Mesenchymal stem cell (in vitro differentiated cells and primary cell): ENCODE results near the gene HPS1.

Source experiments
- DNase-seq: peaks from one replicate; pipeline ENCODE4 v3.0.0-alpha.2; 2013
- H2AFZ ChIP-seq: one replicate; pipeline ENCODE4 v1.6.1; 2013; ENCODE audit warnings: low read depth, mild to moderate bottlenecking, control low read depth, inconsistent platforms, low read length, moderate library complexity
- H2AK5ac ChIP-seq: 2 replicates; pipeline ENCODE4 v1.6.1; 2013; ENCODE audit warnings: low read length, moderate library complexity, mild to moderate bottlenecking, inconsistent platforms; ENCODE audit not compliant: severe bottlenecking
- H2BK120ac ChIP-seq: one replicate; pipeline ENCODE4 v1.6.1; 2013; ENCODE audit warnings: low read depth, mild to moderate bottlenecking, inconsistent platforms, low read length, moderate library complexity
- H2BK12ac ChIP-seq, 2 experiments: one replicate each; pipeline ENCODE4 v1.6.1; 2013; ENCODE audit warnings: inconsistent platforms in 2 of 2, low read length in 2 of 2, mild to moderate bottlenecking in 2 of 2, moderate library complexity in 2 of 2, control low read depth in 1 of 2
- H2BK15ac ChIP-seq: one replicate; pipeline ENCODE4 v1.6.1; 2013; ENCODE audit warnings: mild to moderate bottlenecking, low read depth, inconsistent platforms; ENCODE audit not compliant: poor library complexity, severe bottlenecking
- H2BK5ac ChIP-seq: 2 replicates; pipeline ENCODE4 v1.6.1; 2013; ENCODE audit warnings: low read depth, mild to moderate bottlenecking, low read length, control low read depth, inconsistent platforms; ENCODE audit not compliant: poor library complexity, severe bottlenecking
- H3K14ac ChIP-seq, 2 experiments: one replicate each; pipeline ENCODE4 v1.6.1; 2013; ENCODE audit warnings: inconsistent platforms in 2 of 2, low read length in 2 of 2, control low read depth in 1 of 2, mild to moderate bottlenecking in 1 of 2, moderate library complexity in 1 of 2
- H3K18ac ChIP-seq, 2 experiments: one replicate each; pipeline ENCODE4 v1.6.1; 2013; ENCODE audit warnings: inconsistent platforms in 2 of 2, low read length in 2 of 2, control low read depth in 1 of 2, low read depth in 1 of 2, mild to moderate bottlenecking in 1 of 2
- H3K23ac ChIP-seq, 2 experiments: one replicate each; pipeline ENCODE4 v1.6.1; 2013; ENCODE audit warnings: inconsistent platforms in 2 of 2, low read length in 2 of 2, mild to moderate bottlenecking in 2 of 2, moderate library complexity in 2 of 2, control low read depth in 1 of 2
- H3K27ac ChIP-seq: 2 replicates; pipeline ENCODE4 v1.5.1; 2013; ENCODE audit warnings: mild to moderate bottlenecking, moderate library complexity, low read length, control low read depth, inconsistent platforms; ENCODE audit not compliant: poor library complexity, severe bottlenecking
- H3K27me3 ChIP-seq, 2 experiments: 2 replicates each; pipeline versions ENCODE4 v1.6.1 to v1.7.0; 2013; ENCODE audit warnings: low read length in 2 of 2, mild to moderate bottlenecking in 2 of 2, moderate library complexity in 2 of 2, control low read depth in 1 of 2, inconsistent platforms in 1 of 2; ENCODE audit not compliant: control insufficient read depth in 1 of 2, insufficient read depth in 1 of 2
- H3K36me3 ChIP-seq, 2 experiments: 2 replicates each; pipeline versions ENCODE4 v1.6.1 to v1.7.0; 2013; ENCODE audit warnings: low read length in 2 of 2, control low read depth in 1 of 2, inconsistent platforms in 1 of 2, low read depth in 1 of 2, mild to moderate bottlenecking in 1 of 2; ENCODE audit not compliant: insufficient read depth in 2 of 2, control insufficient read depth in 1 of 2
- H3K4ac ChIP-seq, 2 experiments: one replicate each; pipeline ENCODE4 v1.6.1; 2013; ENCODE audit warnings: inconsistent platforms in 2 of 2, low read length in 2 of 2, mild to moderate bottlenecking in 2 of 2, moderate library complexity in 2 of 2, control low read depth in 1 of 2, low read depth in 1 of 2
- H3K4me1 ChIP-seq: 2 replicates; pipeline ENCODE4 v1.6.1; 2013; ENCODE audit warnings: low read depth, low read length, control low read depth; ENCODE audit not compliant: control insufficient read depth, insufficient read depth
- H3K4me2 ChIP-seq: 2 replicates; pipeline ENCODE4 v1.6.1; 2013; ENCODE audit warnings: low read length, mild to moderate bottlenecking, inconsistent platforms; ENCODE audit not compliant: poor library complexity, severe bottlenecking
- H3K4me3 ChIP-seq, 2 experiments: 2 replicates each; pipeline versions ENCODE4 v1.5.1 to v1.7.0; 2013; ENCODE audit warnings: low read length in 2 of 2, mild to moderate bottlenecking in 2 of 2, control low read depth in 1 of 2, low read depth in 1 of 2; ENCODE audit not compliant: insufficient read depth in 1 of 2
- H3K79me1 ChIP-seq: replicated peaks from 2 replicates; pipeline ENCODE4 v1.6.1; 2013; ENCODE audit warnings: mild to moderate bottlenecking, control low read depth, low read length, inconsistent platforms; ENCODE audit not compliant: poor library complexity, severe bottlenecking
- H3K9ac ChIP-seq: 2 replicates; pipeline ENCODE4 v1.7.0; 2013; ENCODE audit warnings: mild to moderate bottlenecking, low read length, moderate library complexity
- H3K9me3 ChIP-seq: 2 replicates; pipeline ENCODE4 v1.7.0; 2013; ENCODE audit warnings: mild to moderate bottlenecking, low read length; ENCODE audit not compliant: control insufficient read depth
- H4K8ac ChIP-seq: one replicate; pipeline ENCODE4 v1.6.1; 2013; ENCODE audit warnings: inconsistent platforms, mild to moderate bottlenecking, low read length, moderate library complexity
- H4K91ac ChIP-seq: one replicate; pipeline ENCODE4 v1.6.1; 2013; ENCODE audit warnings: mild to moderate bottlenecking, low read length, inconsistent platforms
- WGBS: methylation state at CpG from one replicate; pipeline ENCODE4 v1.1.7; 2013; ENCODE audit warnings: mixed read lengths; 5-methylcytosine and 5-hydroxymethylcytosine counted together

HPS1 gene

DNA sequence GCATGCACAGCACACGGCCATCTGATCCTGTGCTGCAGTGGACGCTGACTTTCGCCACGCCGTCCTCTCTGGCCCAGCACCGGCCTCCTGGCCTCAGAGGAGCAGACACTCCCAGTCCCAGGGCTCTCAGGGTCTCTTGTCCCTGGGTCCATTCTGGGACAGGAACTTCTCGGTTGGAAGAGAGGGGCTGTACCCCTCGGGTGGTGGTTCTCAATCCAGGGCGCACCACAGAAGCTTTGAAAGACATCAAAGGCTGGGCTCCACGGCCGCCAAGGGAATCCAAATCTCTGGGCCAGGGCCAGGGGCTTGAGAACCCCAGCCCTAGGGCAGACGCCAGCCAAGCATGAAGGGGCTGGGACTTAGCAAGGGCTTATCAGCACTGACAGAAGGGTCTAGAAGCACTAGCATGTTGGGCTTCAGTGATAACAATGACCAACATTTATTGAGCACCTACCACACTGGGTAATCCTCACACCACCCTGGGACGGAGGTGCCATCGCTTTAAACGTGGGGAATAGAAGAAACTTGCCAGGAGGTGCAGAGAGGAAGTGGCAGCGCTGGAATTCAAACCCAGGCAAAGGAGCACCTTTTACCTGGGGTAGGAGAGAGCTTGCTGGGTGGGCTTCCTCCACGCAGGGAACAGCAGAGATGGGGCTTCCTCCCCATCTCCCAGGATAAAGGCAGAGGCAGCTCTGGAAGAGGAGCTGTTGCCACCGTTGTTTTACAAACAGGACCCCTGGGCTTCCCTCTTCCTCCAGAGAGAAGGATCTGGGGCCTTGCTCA is 29.9 kb downstream of the HPS1 start:
- 97% methylated on average over 18 of the region's 18 CpGs for WGBS
- H3K27ac ChIP-seq, result no peak overlapping the region
- H3K4me2 ChIP-seq, result no peak overlapping the region
- H2BK12ac ChIP-seq, result no peak overlapping the region
- H4K8ac ChIP-seq, result no peak overlapping the region
- H2BK5ac ChIP-seq, result no peak overlapping the region
- H2AFZ ChIP-seq, result no peak overlapping the region
- no peak overlapping the region for H3K23ac ChIP-seq
- H3K27me3 ChIP-seq, result no peaks in the 10 kb centered on the region
- no peaks in the 10 kb centered on the region for H3K9me3 ChIP-seq
- H4K91ac ChIP-seq, result no peak overlapping the region
- no peak overlapping the region for H2BK120ac ChIP-seq
- DNase-seq, result no peak
- no peak overlapping the region for H3K4ac ChIP-seq
- no peak overlapping the region for H3K18ac ChIP-seq
- no peak overlapping the region for H3K4me3 ChIP-seq
- peaks cover 44 to 59% of the 10 kb centered on the region in 2 experiments for H3K36me3 ChIP-seq
- H3K4me1 ChIP-seq, result peaks cover 24% of the 10 kb centered on the region
- H2AK5ac ChIP-seq, result no peak overlapping the region
- no peak overlapping the region for H2BK15ac ChIP-seq
- H3K79me1 ChIP-seq, result peaks cover 8% of the 10 kb centered on the region
- no peak overlapping the region for H3K9ac ChIP-seq
- no peak overlapping the region for H3K14ac ChIP-seq

DNA sequence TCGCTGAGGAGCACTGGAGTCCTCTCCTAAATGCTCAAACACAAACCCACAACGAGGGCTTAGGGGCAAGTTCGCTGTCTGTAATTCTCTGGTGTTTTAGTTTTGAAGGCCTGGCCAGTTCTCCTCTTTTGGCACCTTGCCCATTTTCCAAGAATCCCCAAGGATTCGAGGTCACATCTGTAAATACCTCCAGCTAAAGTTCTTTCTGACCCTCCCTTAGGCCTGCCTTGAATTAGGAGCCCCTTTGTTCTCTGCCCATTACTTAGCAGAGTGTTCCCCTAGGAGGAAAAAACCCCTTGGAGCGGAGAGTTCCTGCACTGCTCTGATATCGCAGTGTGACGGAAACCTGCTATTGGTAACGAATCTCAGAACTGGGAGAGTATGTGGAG is 31.0 kb downstream of the HPS1 start:
- H4K91ac ChIP-seq, result peak overlapping the region; percentile 83
- H3K79me1 ChIP-seq, result peaks cover 8% of the 10 kb centered on the region
- peak overlapping the region; percentile 50 for H2BK120ac ChIP-seq
- no peak overlapping the region for H3K14ac ChIP-seq
- peak overlapping the region; percentile 75 for H2AK5ac ChIP-seq
- peak overlapping the region; percentile 86 for H4K8ac ChIP-seq
- H3K27me3 ChIP-seq, result no peaks in the 10 kb centered on the region
- no peak overlapping the region for H3K4me2 ChIP-seq
- WGBS, result 74% methylated on average over 8 of the region's 8 CpGs
- H3K4me1 ChIP-seq, result peaks cover 28% of the 10 kb centered on the region
- H3K36me3 ChIP-seq, result peaks cover 47 to 49% of the 10 kb centered on the region in 2 experiments
- H3K18ac ChIP-seq, result peak overlapping the region; percentile 85 to 89
- H2BK12ac ChIP-seq, result peak overlapping the region; percentile 45 to 75
- H3K4me3 ChIP-seq, result no peak overlapping the region
- H3K9me3 ChIP-seq, result no peaks in the 10 kb centered on the region
- H3K27ac ChIP-seq, result peak overlapping the region; percentile 89
- peak overlapping the region; percentile 86 for H3K9ac ChIP-seq
- H2BK5ac ChIP-seq, result peak overlapping the region; percentile 88
- DNase-seq, result peak; percentile 35
- peak overlapping the region; percentile 62 to 92 for H3K4ac ChIP-seq
- no peak overlapping the region for H3K23ac ChIP-seq
- no peak overlapping the region for H2AFZ ChIP-seq
- H2BK15ac ChIP-seq, result peak overlapping the region; percentile 7

- Histone ChIP-seq H3K4me2 (peak within 1 kb of the TSS; percentile 77), H3K18ac (peak within 1 kb of the TSS; percentile 93 to 98), H3K27ac (peak within 1 kb of the TSS; percentile 91), H2AFZ (peak within 1 kb of the TSS; percentile 55), H3K23ac (no peak within 1 kb of the TSS), H4K91ac (peak within 1 kb of the TSS; percentile 98), H3K79me1 (peaks cover 8% of the 10 kb centered on the region), H3K36me3 (peaks cover 46 to 48% of the 10 kb centered on the region in 2 experiments), H2BK120ac (peak within 1 kb of the TSS; percentile 61), H2AK5ac (peak within 1 kb of the TSS; percentile 88), H3K14ac (peak within 1 kb of the TSS in 1 of 2 experiments; percentile 78), H3K4me3 (peak within 1 kb of the TSS; percentile 60 to 80), H4K8ac (peak within 1 kb of the TSS; percentile 98), H2BK5ac (peak within 1 kb of the TSS; percentile 88), H3K4me1 (peaks cover 28% of the 10 kb centered on the region), H3K9me3 (no peaks in the 10 kb centered on the region), H3K4ac (peak within 1 kb of the TSS; percentile 85 to 96), H2BK12ac (peak within 1 kb of the TSS; percentile 45 to 80), H3K9ac (peak within 1 kb of the TSS; percentile 86), H3K27me3 (no peaks in the 10 kb centered on the region), H2BK15ac (peak within 1 kb of the TSS; percentile 7)
- DNase-seq, result peak; percentile 90
- WGBS, result 40% methylated on average over 24 of the region's 25 CpGs
Measured at GRCh38 chr10:98414932-98415730, 31.6 kb downstream of the HPS1 start, which contains the start of gene PYROXD2. TSS of gene PYROXD2 (minus strand) at chr10:98415182. CDS start at chr10:98415135, 47 bp downstream.

DNA sequence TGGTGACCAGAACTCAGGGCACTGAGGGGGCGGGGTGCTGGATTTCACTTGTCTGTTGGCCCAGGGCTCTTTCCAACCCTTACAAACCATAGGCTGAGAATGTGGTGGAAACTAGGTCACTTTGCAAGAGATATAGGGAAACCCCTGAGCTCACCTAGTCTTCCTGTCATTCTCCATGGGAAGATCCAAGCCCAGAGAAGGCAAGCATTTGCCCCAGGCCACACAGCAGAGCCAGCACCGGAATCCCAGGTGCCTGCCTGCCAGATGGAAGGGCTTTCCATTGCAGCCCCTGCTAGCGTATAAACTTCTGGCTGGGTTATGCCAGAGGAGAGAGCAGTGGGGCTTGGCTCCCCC is 32.2 kb downstream of the HPS1 start:
- 49% methylated on average over 3 of the region's 3 CpGs for WGBS
- Histone ChIP-seq H2BK12ac (peak overlapping the region in 1 of 2 experiments; percentile 80), H3K4me3 (peak overlapping the region; percentile 60 to 80), H3K4me2 (peak overlapping the region; percentile 77), H3K9ac (peak overlapping the region; percentile 86), H3K36me3 (peaks cover 41 to 42% of the 10 kb centered on the region in 2 experiments), H2BK15ac (peak overlapping the region; percentile 6), H3K4ac (peak overlapping the region; percentile 85 to 96), H3K79me1 (peaks cover 8% of the 10 kb centered on the region), H2AK5ac (peak overlapping the region; percentile 88), H3K4me1 (peaks cover 26% of the 10 kb centered on the region), H3K14ac (peak overlapping the region in 1 of 2 experiments; percentile 78), H3K23ac (no peak overlapping the region), H4K91ac (peak overlapping the region; percentile 98), H3K9me3 (no peaks in the 10 kb centered on the region), H3K27me3 (no peaks in the 10 kb centered on the region), H3K18ac (peak overlapping the region; percentile 93 to 98), H4K8ac (peak overlapping the region; percentile 98), H2BK120ac (peak overlapping the region; percentile 61), H2AFZ (peak overlapping the region; percentile 55), H3K27ac (peak overlapping the region; percentile 91), H2BK5ac (peak overlapping the region; percentile 71)
- no peak for DNase-seq
